ENCODE results near the gene LGALS9.
"Not testable (repeated sequence)": the region's sequence is repeated elsewhere in the genome, so short reads cannot be mapped to it uniquely, and the experiment has no call there.

The LGALS9 gene

DNA sequence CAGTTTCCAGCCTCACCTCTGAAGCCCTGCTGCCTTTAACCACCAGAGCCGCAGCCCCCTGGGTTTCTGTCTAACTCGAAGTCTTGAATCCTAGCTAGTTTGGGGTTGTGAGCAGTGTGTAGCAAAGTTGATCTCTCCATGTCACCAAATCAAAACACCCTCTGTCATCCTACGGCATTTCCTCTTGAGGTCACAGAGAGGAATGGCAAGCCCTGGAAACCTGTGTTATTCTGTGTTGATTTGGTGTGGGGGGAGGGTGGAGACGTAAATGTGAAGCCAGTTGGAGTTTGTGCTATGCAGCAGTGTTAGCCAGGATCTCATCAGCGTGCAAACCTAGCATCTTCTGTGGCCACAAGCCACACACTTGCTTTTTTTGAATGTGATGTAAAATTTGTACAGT, 5.1 kb upstream of the LGALS9 start:
- DNase-seq (ENCODE audit: extremely low read depth in 1 of 2, low read depth in 1 of 2) = no peak

- DNase-seq (ENCODE audit: extremely low read depth in 1 of 2, low read depth in 1 of 2) = no peak
Observed at GRCh38 chr17:27627514-27627913, 3.5 kb upstream of the LGALS9 start.

GRCh38 chr17:27628376-27628775, 2.6 kb upstream of the LGALS9 start:
- no peak for DNase-seq (ENCODE audit: extremely low read depth in 1 of 2, low read depth in 1 of 2)

GRCh38 chr17:27629260-27629659, 1.7 kb upstream of the LGALS9 start:
- DNase-seq (ENCODE audit: extremely low read depth in 1 of 2, low read depth in 1 of 2) = not testable (repeated sequence)

- no peak for DNase-seq (ENCODE audit: extremely low read depth in 1 of 2, low read depth in 1 of 2)
Observed at GRCh38 chr17:27631411-27631760, 398 bp downstream of the LGALS9 start.

- DNase-seq (ENCODE audit: extremely low read depth in 1 of 2, low read depth in 1 of 2) = no peak
Observed at GRCh38 chr17:27631897-27632725, 1.1 kb downstream of the LGALS9 start.

GRCh38 chr17:27632766-27633165, 1.8 kb downstream of the LGALS9 start:
- DNase-seq (ENCODE audit: extremely low read depth in 1 of 2, low read depth in 1 of 2) = not testable (repeated sequence)

DNA sequence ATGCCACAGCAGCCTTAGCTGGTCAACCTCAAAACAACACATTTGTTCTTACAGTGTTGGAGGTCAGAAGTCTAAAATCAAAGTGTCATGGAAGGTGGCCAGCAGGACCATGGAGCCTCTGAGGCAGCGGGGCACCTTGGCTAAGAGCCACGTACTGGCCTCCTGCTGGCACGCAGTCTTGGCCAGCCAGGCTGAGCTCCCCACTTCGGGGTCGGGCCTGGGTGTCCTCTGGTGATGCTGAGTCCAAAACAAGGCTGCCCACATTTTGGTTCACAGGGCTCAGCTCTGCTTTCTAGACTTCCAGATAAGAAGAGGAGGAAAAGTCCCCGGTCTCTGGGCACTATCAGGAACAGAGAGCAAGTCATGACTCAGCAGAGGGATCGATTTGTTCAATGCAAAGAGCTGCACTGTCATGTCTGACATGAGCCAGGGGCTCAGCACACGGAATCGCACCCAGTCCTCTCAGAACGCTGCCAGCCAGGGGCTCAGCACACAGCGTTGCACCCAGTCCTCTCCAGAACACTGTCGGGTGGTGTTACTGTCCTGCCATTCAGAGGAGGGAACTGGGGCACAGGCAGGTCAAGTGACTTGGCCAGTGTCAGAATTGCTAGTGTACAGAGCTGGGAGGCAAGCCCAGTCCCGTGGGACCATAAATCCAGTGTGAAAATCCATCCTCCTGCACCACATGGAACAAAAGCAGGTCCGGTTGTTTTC, 2.5 kb downstream of the LGALS9 start:
- no peak for DNase-seq (ENCODE audit: extremely low read depth in 1 of 2, low read depth in 1 of 2)

DNA sequence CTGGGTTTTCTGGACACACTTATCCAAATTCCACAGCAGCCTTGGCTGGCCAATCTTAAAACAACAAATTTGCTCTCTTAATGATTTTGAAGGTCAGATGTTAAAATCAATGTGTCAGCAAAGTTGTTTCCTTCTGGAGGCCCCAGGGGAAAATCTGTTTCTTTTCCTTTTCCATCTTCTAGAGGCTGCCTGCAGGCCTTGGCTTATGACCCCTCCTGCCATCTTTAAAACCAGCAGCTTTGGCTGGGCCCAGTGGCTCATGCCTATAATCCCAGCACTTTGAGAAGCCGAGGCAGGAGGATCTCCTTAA, 3.0 kb downstream of the LGALS9 start:
- no peak for DNase-seq (ENCODE audit: extremely low read depth in 1 of 2, low read depth in 1 of 2)

GRCh38 chr17:27634776-27635175, 3.8 kb downstream of the LGALS9 start:
- no peak for DNase-seq (ENCODE audit: extremely low read depth in 1 of 2, low read depth in 1 of 2)

- DNase-seq (ENCODE audit: extremely low read depth in 1 of 2, low read depth in 1 of 2) = no peak
Observed at GRCh38 chr17:27635275-27635823, 4.4 kb downstream of the LGALS9 start.

- DNase-seq (ENCODE audit: extremely low read depth in 1 of 2, low read depth in 1 of 2) = not testable (repeated sequence)
Observed at GRCh38 chr17:27636005-27636520, 5.1 kb downstream of the LGALS9 start.

GRCh38 chr17:27637818-27638217, 6.8 kb downstream of the LGALS9 start:
- not testable (repeated sequence) for DNase-seq (ENCODE audit: extremely low read depth in 1 of 2, low read depth in 1 of 2)

GRCh38 chr17:27638415-27638914, 7.5 kb downstream of the LGALS9 start:
- DNase-seq (ENCODE audit: extremely low read depth in 1 of 2, low read depth in 1 of 2) = not testable (repeated sequence)

GRCh38 chr17:27640790-27641189, 9.8 kb downstream of the LGALS9 start:
- no peak for DNase-seq (ENCODE audit: extremely low read depth in 1 of 2, low read depth in 1 of 2)

DNA sequence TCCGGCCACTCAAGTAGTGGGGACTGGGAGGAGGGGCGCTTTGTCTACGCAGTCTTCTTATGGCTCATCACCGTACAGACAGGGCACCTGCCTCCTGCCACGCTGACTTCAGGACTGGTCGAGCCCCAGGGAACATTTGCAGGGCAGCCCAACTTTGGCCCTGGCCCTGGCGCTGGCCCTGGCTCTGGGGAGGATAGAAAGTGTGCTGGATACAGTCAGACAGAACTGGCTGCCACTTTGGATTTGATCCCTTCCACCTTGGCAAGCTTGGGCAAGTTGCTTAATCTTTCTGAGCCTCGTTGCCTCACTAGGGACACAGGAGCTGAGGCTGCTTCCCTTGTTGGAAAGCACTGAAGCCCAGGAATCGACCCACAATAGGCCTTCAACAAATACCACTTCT, 13.6 kb downstream of the LGALS9 start:
- DNase-seq (ENCODE audit: extremely low read depth in 1 of 2, low read depth in 1 of 2) = no peak

- DNase-seq (ENCODE audit: extremely low read depth in 1 of 2, low read depth in 1 of 2) = not testable (repeated sequence)
Observed at GRCh38 chr17:27645621-27646020, 14.6 kb downstream of the LGALS9 start.

GRCh38 chr17:27646232-27646631, 15.2 kb downstream of the LGALS9 start:
- DNase-seq (ENCODE audit: extremely low read depth in 1 of 2, low read depth in 1 of 2) = no peak

- DNase-seq (ENCODE audit: extremely low read depth in 1 of 2, low read depth in 1 of 2) = no peak
Observed at GRCh38 chr17:27647765-27648164, 16.8 kb downstream of the LGALS9 start.

- DNase-seq (ENCODE audit: extremely low read depth in 1 of 2, low read depth in 1 of 2) = not testable (repeated sequence)
Observed at GRCh38 chr17:27649111-27649571, 18.2 kb downstream of the LGALS9 start.

DNA sequence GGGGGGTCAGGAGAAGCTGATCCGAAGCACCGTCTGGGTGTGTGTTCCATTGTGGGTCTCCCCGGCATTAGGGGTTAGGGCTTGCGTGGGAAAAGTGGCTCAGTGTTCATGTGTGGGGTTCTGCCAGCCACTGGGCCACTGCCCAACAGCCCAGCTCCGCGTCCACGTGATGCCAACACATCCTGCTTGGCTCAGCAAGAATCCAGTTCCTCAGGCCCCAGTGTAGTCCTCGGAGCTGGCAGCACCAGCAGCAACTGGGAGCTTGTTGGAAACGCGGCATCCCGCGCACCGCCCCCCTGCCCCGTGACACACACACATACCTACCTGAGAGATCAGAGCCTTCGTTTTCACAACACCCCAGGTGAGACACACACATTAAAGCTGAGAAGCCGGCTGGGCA, 18.9 kb downstream of the LGALS9 start:
- DNase-seq (ENCODE audit: extremely low read depth in 1 of 2, low read depth in 1 of 2) = no peak

DNA sequence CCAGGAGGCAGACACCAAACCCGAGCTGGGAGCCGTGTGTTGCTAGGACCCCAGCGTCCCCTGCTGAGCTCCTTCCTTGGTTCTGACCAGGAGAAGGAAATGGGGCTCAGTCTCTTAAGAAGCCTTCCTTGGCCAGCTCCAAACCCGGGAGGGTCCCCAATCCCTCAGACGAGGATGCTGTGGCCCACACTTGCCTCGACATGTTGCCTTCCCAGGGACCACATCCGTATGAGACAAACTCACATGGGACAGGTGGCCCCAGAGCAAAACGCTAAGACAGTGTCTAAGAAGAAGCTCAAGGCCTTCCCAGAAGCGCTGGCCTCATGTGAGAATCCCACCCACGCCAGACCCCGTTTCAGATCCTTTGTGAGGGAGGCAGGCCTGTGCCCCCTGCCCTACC, 19.8 kb downstream of the LGALS9 start:
- no peak for DNase-seq (ENCODE audit: extremely low read depth in 1 of 2, low read depth in 1 of 2)

Data from activated CD8-positive, alpha-beta memory T cell treated with anti-CD3 and anti-CD28 coated beads for 1 hour (primary cell).